ENCODE measurements around the gene GGA2. TPM values are rescaled to one million over a fixed set of nuclear protein-coding genes. Genes with fewer than 3 reads are reported as not detected.

Gene GGA2
- total RNA-seq, 5 donors from 2014 or later (not counting 1 experiment from before 2014, with no cell fraction given) = 84.0 to 146 (median 99.6) TPM

GRCh38 chr16:23424292-23424958 lies 85.9 kb downstream of the GGA2 start:
- no peak overlapping the region for H3K27ac Mint-ChIP-seq
- H3K36me3 Mint-ChIP-seq = peaks cover 34% of the 10 kb centered on the region
- no peak overlapping the region for H3K27ac ChIP-seq (ENCODE audit: low read length)
- ATAC-seq (replicated peaks in 1 of 4) (no peak), DNase-seq (no peak)
- no peaks in the 10 kb centered on the region for H3K27me3 Mint-ChIP-seq
- H3K36me3 ChIP-seq (ENCODE audit: control insufficient read depth in 2 of 2, extremely low read depth in 1 of 2, insufficient read depth in 1 of 2, low read length in 1 of 2) = peaks cover 14 to 40% of the 10 kb centered on the region in 2 donors
- no peak overlapping the region for H3K4me3 Mint-ChIP-seq
- CTCF ChIA-PET = no interaction called here
- no peaks in the 10 kb centered on the region for H3K4me1 Mint-ChIP-seq
- no peaks in the 10 kb centered on the region for H3K9me3 ChIP-seq
- no peaks in the 10 kb centered on the region for H3K9me3 Mint-ChIP-seq
- no peaks in the 10 kb centered on the region for H3K4me1 ChIP-seq (ENCODE audit: control insufficient read depth in 1 of 2, extremely low read depth in 1 of 2, insufficient read depth in 2 of 2, low read length in 2 of 2)
- POLR2A ChIA-PET = no interaction called here
- H3K4me3 ChIP-seq (ENCODE audit: control insufficient read depth in 1 of 2, extremely low read depth in 1 of 2, low read length in 1 of 2) = no peak overlapping the region
- H3K27me3 ChIP-seq (replicated peaks in 1 of 2; ENCODE audit: control insufficient read depth in 2 of 2, extremely low read depth in 1 of 2, insufficient read depth in 2 of 2, low read length in 1 of 2) = no peaks in the 10 kb centered on the region
- 89% methylated on average over 14 of the region's 14 CpGs for WGBS (ENCODE audit: insufficient coverage)

GRCh38 chr16:23423496-23424049 lies 86.7 kb downstream of the GGA2 start:
- ChIA-PET CTCF (no interaction called here), POLR2A (no interaction called here)
- H3K4me3 ChIP-seq (ENCODE audit: control insufficient read depth in 1 of 2, extremely low read depth in 1 of 2, low read length in 1 of 2) = no peak overlapping the region
- WGBS (ENCODE audit: insufficient coverage) = 90% methylated on average over 1 of the region's 11 CpGs
- peaks cover 13 to 37% of the 10 kb centered on the region in 2 donors for H3K36me3 ChIP-seq (ENCODE audit: control insufficient read depth in 2 of 2, extremely low read depth in 1 of 2, insufficient read depth in 1 of 2, low read length in 1 of 2)
- H3K4me1 Mint-ChIP-seq = no peaks in the 10 kb centered on the region
- no peak for ATAC-seq (replicated peaks in 1 of 4)
- no peak overlapping the region for H3K4me3 Mint-ChIP-seq
- H3K27me3 Mint-ChIP-seq = no peaks in the 10 kb centered on the region
- H3K4me1 ChIP-seq (ENCODE audit: control insufficient read depth in 1 of 2, extremely low read depth in 1 of 2, insufficient read depth in 2 of 2, low read length in 2 of 2) = no peaks in the 10 kb centered on the region
- no peaks in the 10 kb centered on the region for H3K9me3 Mint-ChIP-seq
- H3K27ac ChIP-seq (ENCODE audit: low read length) = no peak overlapping the region
- H3K27ac Mint-ChIP-seq = no peak overlapping the region
- peaks cover 34% of the 10 kb centered on the region for H3K36me3 Mint-ChIP-seq
- no peak for DNase-seq
- H3K27me3 ChIP-seq (replicated peaks in 1 of 2; ENCODE audit: control insufficient read depth in 2 of 2, extremely low read depth in 1 of 2, insufficient read depth in 2 of 2, low read length in 1 of 2) = no peaks in the 10 kb centered on the region
- no peaks in the 10 kb centered on the region for H3K9me3 ChIP-seq

GRCh38 chr16:23420011-23420410 lies 90.3 kb downstream of the GGA2 start:
- H3K27ac ChIP-seq (ENCODE audit: low read length) = no peak overlapping the region
- H3K36me3 ChIP-seq (ENCODE audit: control insufficient read depth in 2 of 2, extremely low read depth in 1 of 2, insufficient read depth in 1 of 2, low read length in 1 of 2) = peaks cover 10 to 54% of the 10 kb centered on the region in 2 donors
- WGBS (ENCODE audit: insufficient coverage) = 93% methylated on average over 3 of the region's 5 CpGs
- no peak overlapping the region for H3K27ac Mint-ChIP-seq
- no peaks in the 10 kb centered on the region for H3K4me1 Mint-ChIP-seq
- no peak overlapping the region for H3K4me3 Mint-ChIP-seq
- no peak overlapping the region for H3K4me3 ChIP-seq (ENCODE audit: control insufficient read depth in 1 of 2, extremely low read depth in 1 of 2, low read length in 1 of 2)
- H3K27me3 Mint-ChIP-seq = no peaks in the 10 kb centered on the region
- CTCF ChIA-PET = interaction anchor here in 1 of 2 donors (0.7 kb wide), 1 partner anchor 254 kb away, joined by 3 read pairs; no protein-coding TSS in a partner anchor
- POLR2A ChIA-PET = no interaction called here
- no peaks in the 10 kb centered on the region for H3K9me3 Mint-ChIP-seq
- ATAC-seq (replicated peaks in 1 of 4) = no peak
- no peaks in the 10 kb centered on the region for H3K27me3 ChIP-seq (replicated peaks in 1 of 2; ENCODE audit: control insufficient read depth in 2 of 2, extremely low read depth in 1 of 2, insufficient read depth in 2 of 2, low read length in 1 of 2)
- no peak for DNase-seq
- no peaks in the 10 kb centered on the region for H3K9me3 ChIP-seq
- H3K36me3 Mint-ChIP-seq = peaks cover 46% of the 10 kb centered on the region
- H3K4me1 ChIP-seq (ENCODE audit: control insufficient read depth in 1 of 2, extremely low read depth in 1 of 2, insufficient read depth in 2 of 2, low read length in 2 of 2) = no peaks in the 10 kb centered on the region

- Histone ChIP-seq H3K4me3 (ENCODE audit: control insufficient read depth in 1 of 2, extremely low read depth in 1 of 2, low read length in 1 of 2) (no peak overlapping the region), H3K9me3 (no peaks in the 10 kb centered on the region), H3K27me3 (replicated peaks in 1 of 2; ENCODE audit: control insufficient read depth in 2 of 2, extremely low read depth in 1 of 2, insufficient read depth in 2 of 2, low read length in 1 of 2) (no peaks in the 10 kb centered on the region), H3K4me1 (ENCODE audit: control insufficient read depth in 1 of 2, extremely low read depth in 1 of 2, insufficient read depth in 2 of 2, low read length in 2 of 2) (no peaks in the 10 kb centered on the region), H3K27ac (ENCODE audit: low read length) (no peak overlapping the region), H3K36me3 (ENCODE audit: control insufficient read depth in 2 of 2, extremely low read depth in 1 of 2, insufficient read depth in 1 of 2, low read length in 1 of 2) (peaks cover 6 to 64% of the 10 kb centered on the region in 2 donors)
- ATAC-seq (replicated peaks in 1 of 4) (no peak), DNase-seq (no peak)
- peaks cover 46% of the 10 kb centered on the region for H3K36me3 Mint-ChIP-seq
- CTCF ChIA-PET = no interaction called here
- no peak overlapping the region for H3K27ac Mint-ChIP-seq
- H3K27me3 Mint-ChIP-seq = no peaks in the 10 kb centered on the region
- POLR2A ChIA-PET = no interaction called here
- 86% methylated on average over 6 of the region's 7 CpGs for WGBS (ENCODE audit: insufficient coverage)
- H3K4me1 Mint-ChIP-seq = no peaks in the 10 kb centered on the region
- no peaks in the 10 kb centered on the region for H3K9me3 Mint-ChIP-seq
- H3K4me3 Mint-ChIP-seq = no peak overlapping the region
These were observed 93.5 kb downstream of the GGA2 start for GRCh38 chr16:23416816-23417215.

GRCh38 chr16:23414731-23415130 lies 95.6 kb downstream of the GGA2 start:
- ChIA-PET POLR2A (no interaction called here), CTCF (interaction anchor here in 1 of 2 donors (0.6 to 1.1 kb wide), 2 partner anchors 19 to 49 kb away, joined by 3 read pairs; no protein-coding TSS in a partner anchor)
- H3K36me3 Mint-ChIP-seq = peaks cover 51% of the 10 kb centered on the region

More at GRCh38 chr16:23414731-23415130, 95.6 kb downstream of the GGA2 start:
- DNase-seq (no peak), ATAC-seq (replicated peaks in 1 of 4) (no peak)
- Histone ChIP-seq H3K27ac (ENCODE audit: low read length) (no peak overlapping the region), H3K36me3 (ENCODE audit: control insufficient read depth in 2 of 2, extremely low read depth in 1 of 2, insufficient read depth in 1 of 2, low read length in 1 of 2) (peaks cover 6 to 76% of the 10 kb centered on the region in 2 donors), H3K9me3 (no peaks in the 10 kb centered on the region), H3K4me3 (ENCODE audit: control insufficient read depth in 1 of 2, extremely low read depth in 1 of 2, low read length in 1 of 2) (no peak overlapping the region), H3K4me1 (ENCODE audit: control insufficient read depth in 1 of 2, extremely low read depth in 1 of 2, insufficient read depth in 2 of 2, low read length in 2 of 2) (no peaks in the 10 kb centered on the region), H3K27me3 (replicated peaks in 1 of 2; ENCODE audit: control insufficient read depth in 2 of 2, extremely low read depth in 1 of 2, insufficient read depth in 2 of 2, low read length in 1 of 2) (no peaks in the 10 kb centered on the region)
- H3K9me3 Mint-ChIP-seq = no peaks in the 10 kb centered on the region
- WGBS (ENCODE audit: insufficient coverage) = 97% methylated on average over 4 of the region's 6 CpGs
- no peak overlapping the region for H3K27ac Mint-ChIP-seq
- H3K4me1 Mint-ChIP-seq = no peaks in the 10 kb centered on the region
- H3K4me3 Mint-ChIP-seq = no peak overlapping the region
- H3K27me3 Mint-ChIP-seq = no peaks in the 10 kb centered on the region

Other genes starting within 250 kb of the GGA2 start
- not detected for gene SCNN1B, start 208.2 kb downstream of the GGA2 start, total RNA-seq
- 10 to 100 TPM; 15.8 to 23.2 (median 22.4) TPM for gene COG7, start 57.3 kb downstream of the GGA2 start, total RNA-seq
- 10 to 100 TPM; 10.8 to 19.4 (median 15.9) TPM for gene EARS2, start 46.9 kb upstream of the GGA2 start, total RNA-seq
- 10 to 100 TPM; 43.6 to 49.1 (median 46.3) TPM for gene UBFD1, start 47.2 kb upstream of the GGA2 start, total RNA-seq
- gene NDUFAB1, start 85.8 kb upstream of the GGA2 start, total RNA-seq = 10 to 100 TPM; 24.2 to 44.3 (median 41.0) TPM
- gene PALB2, start 130.8 kb upstream of the GGA2 start, total RNA-seq = 10 to 100 TPM in 4 of 5 donors, 1 to 10 TPM in 1; 7.9 to 13.1 (median 12.5) TPM
- gene DCTN5, start 131.0 kb upstream of the GGA2 start, total RNA-seq = 10 to 100 TPM; 49.8 to 68.7 (median 59.9) TPM
- gene PLK1, start 168.4 kb upstream of the GGA2 start, total RNA-seq = 1 to 10 TPM; 1.5 to 4.6 (median 3.7) TPM
- under 1 TPM in 2 of 5 donors, not detected in 3; 0.10 to 0.38 TPM for gene ERN2, start 202.7 kb upstream of the GGA2 start, total RNA-seq
- not detected for gene CHP2, start 244.5 kb upstream of the GGA2 start, total RNA-seq